ENCODE data around the gene ERCC5.
A peak's percentile ranks its signal among the peaks of the same experiment; 100 is the strongest.

The ERCC5 gene

GRCh38 chr13:102846261-102847015 lies 606 bp downstream of the ERCC5 start:
- DNase-seq, result peak; percentile 48

DNA sequence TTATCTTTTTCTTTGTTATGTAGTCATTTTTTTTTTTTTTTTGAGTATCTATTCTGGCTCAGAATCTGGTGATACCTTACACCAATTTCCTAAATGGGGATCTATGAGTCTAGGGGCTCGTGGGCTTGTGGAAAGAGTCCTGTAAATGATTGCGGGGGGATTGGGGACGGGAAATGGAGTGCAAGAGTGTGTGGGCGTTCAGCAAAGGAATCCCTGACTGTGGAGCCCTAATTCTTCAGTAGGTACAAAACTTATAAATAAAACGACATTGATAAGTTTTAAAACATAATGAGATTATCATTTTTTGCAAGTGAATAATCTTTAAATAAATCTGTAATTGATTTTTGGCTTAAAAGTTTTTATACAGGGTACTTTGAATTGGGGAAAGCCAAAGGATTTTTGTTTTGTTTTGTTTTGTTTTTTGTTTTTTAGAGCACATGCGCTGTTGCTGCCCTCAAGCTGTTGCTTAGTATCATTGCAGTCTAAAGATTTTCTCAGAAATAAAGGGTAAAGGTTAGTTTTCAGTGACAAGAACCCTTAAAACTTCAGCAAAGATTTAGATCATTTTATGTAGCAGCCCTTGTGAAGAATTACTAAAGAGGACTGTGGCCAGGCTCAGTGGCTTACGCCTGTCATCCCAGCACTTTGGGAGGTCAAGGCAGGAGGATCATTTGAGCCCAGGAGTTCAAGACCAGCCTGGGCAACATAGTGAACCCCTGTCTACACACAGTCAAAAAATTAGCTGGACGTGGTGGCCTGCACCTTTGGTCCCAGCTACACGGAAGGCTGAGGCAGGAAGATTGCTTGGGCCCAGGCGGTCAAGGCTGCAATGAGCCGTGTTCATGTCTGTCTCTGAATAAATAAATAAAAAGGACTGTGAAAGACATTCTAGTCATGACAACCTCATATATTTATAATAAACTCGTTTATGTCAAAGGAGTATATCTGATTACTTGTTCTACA lies 1.7 kb downstream of the ERCC5 start:
- peak; percentile 59 for DNase-seq

GRCh38 chr13:102848956-102849355 lies 3.1 kb downstream of the ERCC5 start:
- no peak for DNase-seq

- DNase-seq, result no peak
These were observed 6.7 kb downstream of the ERCC5 start for GRCh38 chr13:102852556-102852955.

DNA sequence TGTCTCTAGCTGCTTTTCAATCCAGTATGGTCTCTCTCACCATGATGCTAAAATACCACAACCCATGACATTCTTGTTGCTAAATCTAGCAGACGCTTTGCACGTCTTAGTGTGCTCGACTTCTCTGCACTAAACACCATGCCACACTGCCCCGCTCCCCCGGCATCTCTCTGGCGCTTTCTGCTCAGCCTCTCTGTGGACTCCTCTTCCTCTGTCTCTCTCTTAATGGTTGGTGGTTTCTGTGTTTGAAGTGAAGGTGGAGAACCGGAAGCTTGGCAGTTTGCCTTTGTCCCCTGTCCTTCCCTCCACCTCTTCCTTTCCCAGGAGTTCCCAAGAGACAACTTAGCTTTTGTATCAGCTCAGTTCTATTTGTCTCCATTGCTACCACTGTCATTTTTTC lies 8.8 kb downstream of the ERCC5 start:
- DNase-seq, result no peak

GRCh38 chr13:102856557-102856956 lies 10.7 kb downstream of the ERCC5 start:
- DNase-seq, result no peak

- DNase-seq, result no peak
These were observed 16.9 kb downstream of the ERCC5 start for GRCh38 chr13:102862624-102863210.

DNA sequence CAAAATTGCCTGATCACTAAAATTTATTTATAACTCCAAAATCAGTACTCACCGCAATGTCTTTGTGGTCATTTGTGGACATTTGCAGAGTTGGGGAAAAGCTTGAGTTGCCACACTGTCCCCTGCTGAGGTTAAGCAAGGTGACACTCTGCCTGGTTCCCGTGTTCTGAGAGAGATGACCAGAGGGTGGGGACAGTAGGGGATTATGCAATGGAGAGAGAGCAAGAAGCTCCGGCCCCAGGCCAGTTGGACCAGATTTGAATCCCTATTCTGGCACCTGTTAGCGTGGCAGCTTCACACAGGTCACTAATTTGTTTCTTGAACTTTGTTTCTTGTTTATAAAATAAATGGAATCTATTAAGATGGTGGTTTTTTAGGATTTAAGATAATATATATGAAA lies 17.8 kb downstream of the ERCC5 start:
- DNase-seq, result no peak

GRCh38 chr13:102868366-102868936 lies 22.6 kb downstream of the ERCC5 start:
- DNase-seq, result no peak

DNA sequence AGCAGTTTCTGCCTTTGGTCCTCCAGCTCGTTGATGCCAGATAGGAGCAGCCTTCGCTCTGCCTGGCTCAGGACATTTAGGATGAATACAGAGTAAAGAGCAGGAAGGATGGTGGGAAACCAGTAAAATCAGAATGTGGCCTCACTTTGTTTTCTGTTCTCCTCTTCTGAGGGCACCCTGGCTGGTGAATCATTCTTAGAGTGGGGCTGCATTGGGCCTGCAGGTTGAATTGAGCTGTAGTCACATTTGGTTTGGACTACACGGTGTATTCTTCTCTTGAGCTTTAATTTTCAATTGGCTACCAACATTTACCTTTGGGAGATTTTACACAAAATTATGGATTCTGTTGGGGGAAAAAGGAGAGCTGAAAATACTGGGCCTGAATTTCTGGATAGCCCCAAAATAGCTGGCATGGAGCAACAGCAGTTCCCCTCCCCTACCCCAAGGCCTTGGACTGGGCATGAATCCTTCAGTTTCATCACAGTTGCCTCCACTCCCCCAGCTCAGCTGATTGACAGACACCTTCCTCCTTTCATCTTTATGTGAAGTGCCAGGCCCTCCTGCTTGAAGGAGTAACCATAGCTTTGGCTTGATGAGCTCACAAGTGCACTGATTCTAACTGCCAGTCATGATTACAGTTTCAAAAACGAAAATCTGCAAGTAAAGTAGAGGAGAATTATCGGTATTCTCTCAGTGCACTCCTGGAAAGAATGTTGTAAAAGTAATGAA lies 24.3 kb downstream of the ERCC5 start:
- no peak for DNase-seq

- peak; percentile 47 for DNase-seq
These were observed 25.0 kb downstream of the ERCC5 start for GRCh38 chr13:102870677-102871415.

DNA sequence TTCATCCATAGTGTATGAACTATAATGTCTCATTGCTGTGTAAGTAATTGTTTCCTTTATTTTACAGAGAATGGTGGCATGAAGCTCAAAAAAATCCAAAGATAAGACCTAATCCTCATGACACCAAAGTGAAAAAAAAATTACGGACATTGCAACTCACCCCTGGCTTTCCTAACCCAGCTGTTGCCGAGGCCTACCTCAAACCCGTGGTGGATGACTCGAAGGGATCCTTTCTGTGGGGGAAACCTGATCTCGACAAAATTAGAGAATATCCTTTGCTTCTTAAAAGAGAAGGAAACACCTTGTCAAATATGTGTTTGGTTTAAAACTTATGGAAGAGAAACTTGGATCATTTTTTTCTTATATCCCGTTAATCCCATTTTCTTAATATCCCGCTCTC lies 26.3 kb downstream of the ERCC5 start:
- DNase-seq, result no peak

DNA sequence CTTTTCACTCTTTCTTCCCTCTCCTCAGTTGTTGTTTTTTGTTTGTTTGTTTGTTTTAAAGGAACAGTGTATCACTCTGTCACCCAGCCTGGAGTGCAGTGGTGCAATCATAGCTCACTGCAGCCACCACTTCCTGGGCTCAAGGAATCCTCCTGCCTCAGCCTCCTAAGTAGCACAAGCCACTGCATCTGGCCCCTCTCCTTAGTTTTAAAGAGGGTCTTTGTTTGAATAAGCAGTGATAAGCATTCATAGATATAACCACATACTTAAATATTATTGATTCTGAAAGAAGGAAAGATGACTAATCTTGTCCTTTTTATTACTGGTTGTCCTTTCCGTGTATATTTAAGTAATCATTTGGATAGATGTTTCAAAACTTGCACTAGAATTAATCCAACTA lies 26.7 kb downstream of the ERCC5 start:
- no peak for DNase-seq

GRCh38 chr13:102873653-102874052 lies 27.8 kb downstream of the ERCC5 start:
- peak; percentile 46 for DNase-seq

GRCh38 chr13:102875256-102875655 lies 29.4 kb downstream of the ERCC5 start:
- DNase-seq, result no peak

GRCh38 chr13:102877303-102877702 lies 31.5 kb downstream of the ERCC5 start:
- DNase-seq, result peak; percentile 5

DNA sequence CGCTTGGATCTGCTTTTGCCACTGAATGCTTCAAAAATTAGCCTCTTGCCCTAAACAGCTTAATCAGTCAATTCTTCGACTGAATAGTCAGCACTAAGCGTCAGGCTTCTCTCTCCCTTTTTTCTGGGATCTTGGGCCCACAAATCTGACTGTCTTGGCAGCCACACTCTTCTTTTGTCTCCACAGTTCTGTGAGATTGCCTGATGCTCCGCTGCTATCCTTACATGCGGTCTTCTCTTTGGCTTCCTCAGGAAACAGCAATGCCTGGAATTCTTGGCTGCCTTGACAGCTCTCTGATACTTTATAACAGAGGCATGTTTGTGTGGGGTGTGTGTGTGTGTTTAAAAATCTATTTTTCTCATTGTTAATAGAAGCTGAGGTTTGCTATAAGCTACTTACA lies 32.6 kb downstream of the ERCC5 start:
- no peak for DNase-seq

- DNase-seq, result no peak
These were observed 34.1 kb downstream of the ERCC5 start for GRCh38 chr13:102879793-102880499.

DNA sequence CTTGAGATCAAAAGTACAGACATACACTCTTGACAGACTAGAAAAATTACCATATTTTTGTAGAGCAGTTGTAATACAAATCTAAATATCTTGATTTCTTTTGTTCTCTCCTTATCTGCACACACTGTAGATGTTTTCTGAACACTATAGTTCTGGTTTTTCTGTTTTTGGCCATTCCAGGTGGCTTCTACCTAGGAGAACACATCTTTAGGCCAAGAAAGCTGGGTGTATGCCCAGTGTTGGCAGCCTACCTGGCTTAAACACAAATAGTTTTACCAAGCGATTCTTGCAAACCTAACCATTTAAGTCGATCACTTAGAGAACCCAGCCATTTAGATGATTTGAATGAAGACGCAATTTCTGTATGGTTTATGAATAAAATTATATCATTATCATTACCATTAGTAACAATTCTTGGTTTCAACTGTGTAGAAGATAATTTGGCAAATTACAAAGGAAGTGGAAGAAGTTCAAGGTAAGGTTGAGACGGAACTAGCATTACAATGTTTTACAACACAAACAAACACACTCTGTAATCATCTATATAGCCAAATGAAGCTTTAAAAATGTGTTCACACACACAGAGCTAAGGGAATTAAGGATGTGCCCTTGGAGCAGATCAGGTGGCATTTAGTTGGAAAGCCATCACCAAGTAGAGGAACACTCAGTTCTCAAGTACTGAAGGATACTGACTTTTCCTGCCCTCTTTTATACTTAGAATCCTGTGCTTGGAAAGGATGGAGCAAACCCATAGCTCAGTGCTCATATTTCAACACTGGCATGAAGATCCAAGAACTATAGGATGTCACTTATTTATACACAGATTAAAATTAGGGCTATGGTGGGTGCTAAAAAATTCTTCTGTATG lies 36.2 kb downstream of the ERCC5 start:
- DNase-seq, result no peak

DNA sequence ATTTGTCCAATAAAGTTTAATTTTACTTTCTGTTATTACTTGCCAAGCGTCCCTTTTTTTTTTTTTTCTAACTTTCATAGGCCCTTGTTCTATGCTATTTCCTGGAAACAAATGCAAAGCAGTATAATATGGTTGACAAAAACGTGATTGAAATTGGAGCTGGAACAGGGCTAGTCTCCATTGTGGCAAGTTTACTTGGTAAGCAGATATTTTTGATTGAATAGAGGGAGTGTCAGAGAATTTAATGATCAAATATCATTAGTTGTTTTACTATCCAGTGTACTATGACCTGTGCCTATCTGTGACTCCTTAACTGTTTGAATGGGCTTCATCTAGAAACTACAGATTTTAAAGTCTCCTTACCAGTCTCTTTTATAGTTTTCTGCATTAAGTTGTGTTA lies 46.7 kb downstream of the ERCC5 start:
- no peak for DNase-seq
